Psoas muscle (tissue), 8 donors: ENCODE data around the gene SSH2. TPM values are rescaled to one million over a fixed set of nuclear protein-coding genes. Genes with fewer than 3 reads are reported as not detected.

Experiments used
- ATAC-seq, 4 donors: fragments of 200-7000 bp; cut with Tn5 transposase; one replicate each; pipeline ENCODE4 v1.9.1; 2020; ENCODE audit warnings: moderate library complexity in 3 of 4, mild to moderate bottlenecking in 2 of 4
- DNase-seq, 2 donors: peaks; one replicate each; pipeline ENCODE4 v3.0.0-alpha.2; 2020
- H3K27ac ChIP-seq: fragments of 200-600 bp; one replicate; pipeline ENCODE4 v1.8.0; 2022
- H3K27me3 ChIP-seq, 3 donors: fragments of 200-600 bp in 1 of 3; one replicate each; pipeline versions ENCODE4 v1.6.1 to v1.8.0; 2013 to 2022; ENCODE audit warnings: low read length in 2 of 3, mild to moderate bottlenecking in 2 of 3, moderate library complexity in 1 of 3; ENCODE audit not compliant: insufficient read depth in 3 of 3
- H3K36me3 ChIP-seq, 2 donors: fragments of 200-600 bp in 1 of 2; one replicate each; pipeline versions ENCODE4 v1.6.1 to v1.8.0; 2013 to 2022; ENCODE audit warnings: low read depth in 1 of 2, mild to moderate bottlenecking in 1 of 2, moderate library complexity in 1 of 2; ENCODE audit not compliant: insufficient read depth in 1 of 2
- H3K4me1 ChIP-seq: fragments of 200-600 bp; one replicate; pipeline ENCODE4 v1.8.0; 2022
- H3K4me3 ChIP-seq: fragments of 200-600 bp; one replicate; pipeline ENCODE4 v1.8.0; 2022; ENCODE audit warnings: mild to moderate bottlenecking
- H3K9me3 ChIP-seq: fragments of 200-600 bp; one replicate; pipeline ENCODE4 v1.8.0; 2022
- WGBS, 3 donors: extraction: QIAGEN DNeasy Blood & Tissue Kit; methylation state at CpG; one replicate each; pipeline versions ENCODE4 v1.1.6 to v1.1.7; 2013; 5-methylcytosine and 5-hydroxymethylcytosine counted together
- intact Hi-C, 2 donors: fragments of 100-400 bp; cut with DNase I; formaldehyde crosslinking; loops; one replicate each; pipeline versions ENCODE4 v1.11.0 to v1.14.2; 2022
- polyA plus RNA-seq, 3 donors: library from polyadenylated mRNA; stranded (reverse); fragments of 200-250 nt; gene quantifications; one replicate each; pipeline ENCODE4 v1.2.3, GENCODE V29; 2013
- total RNA-seq, 4 donors: library from RNA; stranded (reverse); fragmentation: NEBNext Ultra II Directional in 2 of 4; extraction: Animal tissue kit (Norgen Biotek cat#: 25700) in 2 of 4; gene quantifications; one replicate each; pipeline versions ENCODE4 v1.2.1 to v1.2.4, GENCODE V29; 2021 to 2023
- TF ChIP-seq, protein P1 (sequence below): fragments of 200-600 bp; IDR thresholded peaks from one replicate; pipeline ENCODE4 v1.8.0; 2022; ENCODE audit warnings: antibody characterized with exemption
- donor health status: healthy with polysubstance abuse.
- donor health status: DM: no; HTN: no; CAD: no; lungs with moderate emphysema.
- donor health status: Bipolar disorder and iron deficiency.
- donor health status: healthy.
- donor health status: DM: yes; HTN: yes; CAD: no.
- donor health status: DM: no; HTN: no; CAD: no.
- donor health status: DM: no; HTN: no; CAD: no.
- donor health status: DM: yes; HTN: yes; CAD: no.

The SSH2 gene
- total and polyA plus RNA-seq, 7 donors, result 28.0 to 168 (median 107) TPM

- DNase-seq (no peak), ATAC-seq (peak; percentile 16 to 45 (median 38))
- Histone ChIP-seq H3K4me1 (peaks cover 57% of the 10 kb centered on the region), H3K4me3 (peak overlapping the region; percentile 6), H3K36me3 (peaks cover 5 to 66% of the 10 kb centered on the region in 2 donors), H3K27ac (peak overlapping the region; percentile 88), H3K27me3 (no peaks in the 10 kb centered on the region), H3K9me3 (no peaks in the 10 kb centered on the region)
- TF ChIP-seq, protein P1, sequence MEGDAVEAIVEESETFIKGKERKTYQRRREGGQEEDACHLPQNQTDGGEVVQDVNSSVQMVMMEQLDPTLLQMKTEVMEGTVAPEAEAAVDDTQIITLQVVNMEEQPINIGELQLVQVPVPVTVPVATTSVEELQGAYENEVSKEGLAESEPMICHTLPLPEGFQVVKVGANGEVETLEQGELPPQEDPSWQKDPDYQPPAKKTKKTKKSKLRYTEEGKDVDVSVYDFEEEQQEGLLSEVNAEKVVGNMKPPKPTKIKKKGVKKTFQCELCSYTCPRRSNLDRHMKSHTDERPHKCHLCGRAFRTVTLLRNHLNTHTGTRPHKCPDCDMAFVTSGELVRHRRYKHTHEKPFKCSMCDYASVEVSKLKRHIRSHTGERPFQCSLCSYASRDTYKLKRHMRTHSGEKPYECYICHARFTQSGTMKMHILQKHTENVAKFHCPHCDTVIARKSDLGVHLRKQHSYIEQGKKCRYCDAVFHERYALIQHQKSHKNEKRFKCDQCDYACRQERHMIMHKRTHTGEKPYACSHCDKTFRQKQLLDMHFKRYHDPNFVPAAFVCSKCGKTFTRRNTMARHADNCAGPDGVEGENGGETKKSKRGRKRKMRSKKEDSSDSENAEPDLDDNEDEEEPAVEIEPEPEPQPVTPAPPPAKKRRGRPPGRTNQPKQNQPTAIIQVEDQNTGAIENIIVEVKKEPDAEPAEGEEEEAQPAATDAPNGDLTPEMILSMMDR, result no peak
- WGBS, 3 donors, result 11 to 16% (median 12%) methylated on average over 1 of the region's 1 CpG
- intact Hi-C loops, result no loop called here
Measured at GRCh38 chr17:29663155-29663554, 266.9 kb downstream of the SSH2 start.

DNA sequence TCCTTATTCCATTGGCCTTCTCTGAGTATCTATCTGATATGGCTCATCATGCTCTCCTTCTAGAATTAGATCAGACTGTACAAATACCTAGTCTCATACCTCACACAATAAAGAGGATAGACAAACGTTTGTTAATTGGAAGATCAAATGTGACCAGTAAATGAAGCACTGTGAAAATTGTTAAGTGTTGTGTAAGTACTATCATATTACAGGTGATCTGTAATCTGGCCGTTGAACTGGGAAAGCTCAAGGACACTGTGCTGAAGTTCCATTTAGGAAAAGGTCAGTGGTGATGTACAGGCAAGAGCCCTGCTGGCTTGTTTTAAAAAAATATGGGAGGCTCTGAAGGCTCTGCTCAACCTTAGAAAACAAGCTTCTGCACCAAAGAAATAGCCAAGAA is 268.8 kb downstream of the SSH2 start:
- no peaks in the 10 kb centered on the region for H3K9me3 ChIP-seq
- H3K4me3 ChIP-seq, result no peak overlapping the region
- peaks cover 54% of the 10 kb centered on the region for H3K4me1 ChIP-seq
- H3K27ac ChIP-seq, result peak overlapping the region; percentile 88
- ATAC-seq (peak; percentile 43 to 62 (median 58)), DNase-seq (no peak)
- H3K27me3 ChIP-seq, result no peaks in the 10 kb centered on the region
- intact Hi-C loops, result loop anchor here in 1 of 2 donors (2.0 kb wide), 1 partner anchor 14 kb away; no protein-coding TSS in a partner anchor
- WGBS, 3 donors, result 28 to 38% (median 28%) methylated on average over 2 of the region's 2 CpGs
- peaks cover 2 to 65% of the 10 kb centered on the region in 2 donors for H3K36me3 ChIP-seq
- TF ChIP-seq, protein P1, result no peak

DNA sequence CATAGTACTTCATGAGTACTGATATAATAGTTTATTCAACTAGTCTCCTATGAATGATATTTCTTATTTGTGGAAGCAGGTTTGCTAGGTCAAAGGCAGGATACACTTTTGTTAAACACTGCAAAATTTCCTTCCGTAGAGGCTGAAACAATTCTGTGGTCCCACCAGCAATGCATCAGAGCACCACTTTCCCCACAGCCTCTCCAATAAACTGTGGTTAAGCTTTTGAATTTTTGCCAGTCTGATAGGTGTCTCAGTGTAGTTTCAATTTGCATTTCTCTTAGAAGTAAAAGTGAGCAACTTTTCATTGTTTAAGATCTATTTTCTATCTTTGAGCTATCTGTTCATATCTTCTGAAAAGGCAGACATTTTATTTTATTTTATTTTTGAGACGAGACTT is 270.9 kb downstream of the SSH2 start:
- Histone ChIP-seq H3K36me3 (peaks cover 2 to 65% of the 10 kb centered on the region in 2 donors), H3K4me1 (peaks cover 33% of the 10 kb centered on the region), H3K4me3 (no peak overlapping the region), H3K27ac (peak overlapping the region; percentile 88), H3K27me3 (no peaks in the 10 kb centered on the region), H3K9me3 (no peaks in the 10 kb centered on the region)
- DNase-seq (no peak), ATAC-seq (no peak)
- intact Hi-C loops, result no loop called here
- TF ChIP-seq, protein P1, result no peak
- WGBS, 3 donors, result 81 to 95% (median 86%) methylated on average over 2 of the region's 2 CpGs

GRCh38 chr17:29655323-29655722 is 274.7 kb downstream of the SSH2 start:
- Histone ChIP-seq H3K4me1 (peaks cover 3% of the 10 kb centered on the region), H3K9me3 (no peaks in the 10 kb centered on the region), H3K36me3 (peaks cover 2 to 92% of the 10 kb centered on the region in 2 donors), H3K27ac (peak overlapping the region; percentile 52), H3K4me3 (no peak overlapping the region), H3K27me3 (no peaks in the 10 kb centered on the region)
- ATAC-seq (no peak), DNase-seq (no peak)
- intact Hi-C loops, result no loop called here
- 57 to 87% (median 68%) methylated on average over 6 of the region's 6 CpGs for WGBS, 3 donors
- TF ChIP-seq, protein P1, result no peak
